ENCODE results near the gene C1orf174.

Gene C1orf174

DNA sequence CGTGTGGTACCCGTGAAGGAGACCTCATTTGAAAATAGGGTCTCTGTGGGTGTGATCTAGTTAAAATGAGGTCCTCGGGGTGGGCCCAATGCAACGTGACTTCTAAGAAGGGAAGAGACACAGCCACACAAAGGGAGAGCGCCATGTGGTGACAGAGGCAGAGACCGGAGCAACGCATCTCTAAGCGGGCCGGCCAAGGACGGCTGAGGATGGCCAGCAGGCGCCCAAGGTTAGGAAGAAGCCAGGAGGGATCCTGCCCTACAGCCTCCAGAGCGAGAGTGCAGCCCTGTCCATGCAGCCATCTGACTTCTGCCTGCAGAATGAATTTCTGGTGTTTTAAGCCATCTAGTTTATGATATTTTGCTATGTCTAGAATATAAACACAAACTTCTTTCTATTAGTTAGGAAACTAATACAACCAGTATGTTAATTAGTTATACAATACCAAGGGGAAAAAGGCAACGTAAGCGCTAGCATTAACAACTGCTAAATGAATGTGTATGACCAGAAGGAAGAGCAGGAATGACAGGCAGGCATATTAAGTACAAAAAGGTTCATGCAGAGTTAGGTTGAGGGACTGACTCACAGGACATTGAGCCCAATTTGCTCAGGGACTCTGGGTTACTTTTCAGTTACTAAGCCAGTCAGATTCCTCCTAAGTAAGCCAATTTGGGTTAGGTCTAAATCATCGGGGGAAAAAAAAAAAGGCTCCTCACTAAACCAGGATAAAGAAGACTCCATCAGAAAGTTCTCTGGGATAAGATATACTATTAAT is 47.2 kb downstream of the C1orf174 start:
- no peak overlapping the region for H3K4me3 ChIP-seq (ENCODE audit: low read length)
- DNase-seq (ENCODE audit: low read depth, low spot score): no peak

DNA sequence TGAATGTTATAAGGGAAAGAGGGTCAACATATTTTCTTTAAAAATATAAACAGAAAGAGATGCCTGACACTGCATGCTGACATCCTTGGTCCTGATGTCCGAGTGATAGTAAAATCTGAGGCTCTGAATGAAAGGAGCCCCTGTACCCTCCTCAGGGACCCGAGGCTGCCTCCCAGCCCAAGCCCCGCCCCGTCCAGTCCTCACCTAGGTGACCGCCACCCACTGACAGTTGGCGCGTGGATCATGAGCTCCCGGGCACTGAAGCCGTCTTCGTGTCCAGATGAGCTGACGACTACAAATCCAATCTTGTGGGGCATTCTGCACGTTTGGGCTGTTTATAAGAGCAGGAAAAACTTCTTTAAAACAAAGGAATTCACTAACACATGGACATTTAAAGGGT is 48.0 kb downstream of the C1orf174 start:
- no peak for DNase-seq (ENCODE audit: low read depth, low spot score)
- H3K4me3 ChIP-seq (ENCODE audit: low read length): no peak overlapping the region

DNA sequence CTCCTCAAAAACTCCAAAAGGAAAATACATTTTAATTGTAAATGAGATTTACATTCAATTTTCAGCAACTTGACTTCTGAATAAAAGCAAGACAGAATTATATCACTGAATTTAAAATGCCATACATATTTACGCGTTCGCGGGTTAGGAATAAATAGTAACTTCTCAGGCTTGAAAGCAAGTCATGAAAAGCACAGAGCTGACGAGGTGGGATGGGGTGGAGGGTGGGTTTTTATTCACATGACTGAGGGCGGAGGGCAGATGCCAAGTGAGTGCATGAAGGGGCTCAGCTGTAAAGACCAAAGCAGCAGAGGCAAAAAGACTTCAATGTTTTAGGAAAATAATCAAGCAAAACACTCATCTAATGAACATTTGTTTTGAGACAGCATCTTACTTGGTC is 48.8 kb downstream of the C1orf174 start:
- DNase-seq (ENCODE audit: low read depth, low spot score): no peak
- no peak overlapping the region for H3K4me3 ChIP-seq (ENCODE audit: low read length)

DNA sequence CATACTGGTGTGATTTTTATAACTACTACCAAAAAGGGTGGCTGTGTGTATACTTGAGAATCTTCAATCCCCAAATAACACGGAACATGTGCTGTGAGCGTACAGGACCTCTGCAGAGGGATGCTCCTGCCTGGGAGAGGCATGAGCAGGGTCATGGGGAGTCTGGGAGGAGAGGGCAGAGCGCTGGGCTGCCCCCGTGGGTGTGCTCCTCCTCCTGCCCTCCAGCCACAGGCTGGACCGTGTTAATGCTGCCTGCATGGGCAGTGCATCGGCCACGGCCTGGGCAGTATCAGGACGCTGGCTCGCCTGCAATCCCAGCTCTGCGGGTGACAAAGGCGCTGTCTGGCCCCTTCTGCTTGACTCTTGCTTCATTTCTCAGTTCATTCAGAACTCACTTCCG is 49.2 kb downstream of the C1orf174 start:
- DNase-seq (ENCODE audit: low read depth, low spot score): no peak
- H3K4me3 ChIP-seq (ENCODE audit: low read length): no peak overlapping the region

DNA sequence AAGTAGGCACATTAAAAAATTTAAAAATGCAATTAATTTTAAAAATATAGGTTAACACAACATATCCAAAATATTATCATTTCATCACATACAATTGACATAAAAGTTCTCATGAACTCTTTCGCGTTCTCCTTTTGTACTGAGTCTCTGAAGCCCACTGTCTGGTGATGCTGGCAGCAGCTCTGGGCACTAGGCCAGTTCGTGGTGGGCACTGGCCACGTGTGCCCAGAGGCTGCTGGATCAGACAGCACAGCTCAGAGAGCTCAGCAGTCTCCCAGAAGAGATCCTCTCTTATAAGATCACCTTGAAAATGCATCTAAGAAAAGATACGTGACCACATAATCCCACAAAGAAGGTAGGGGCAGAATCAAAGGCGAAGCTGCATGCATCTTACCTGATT is 53.0 kb downstream of the C1orf174 start:
- no peak for DNase-seq (ENCODE audit: low read depth, low spot score)
- H3K4me3 ChIP-seq (ENCODE audit: low read length): no peak overlapping the region

DNA sequence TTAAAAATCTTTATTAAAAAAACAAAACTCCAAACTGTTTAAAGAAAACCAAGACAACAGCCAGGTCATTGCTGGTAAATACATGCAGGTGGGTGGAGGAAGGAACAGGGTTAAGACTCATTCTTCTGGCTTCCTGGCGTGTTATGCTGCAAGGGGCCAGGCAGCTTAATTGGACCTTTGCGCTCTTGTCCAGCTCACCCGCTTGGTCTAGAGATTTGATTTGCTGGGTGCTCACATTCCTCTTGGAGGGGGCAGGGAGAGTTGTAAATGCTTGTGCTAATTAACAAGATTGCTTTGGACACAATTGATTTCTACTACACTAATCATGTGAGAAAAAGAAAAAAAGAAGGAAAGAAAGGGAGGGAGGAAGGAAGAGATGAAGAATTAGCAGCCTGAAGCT is 53.5 kb downstream of the C1orf174 start:
- no peak for DNase-seq (ENCODE audit: low read depth, low spot score)
- H3K4me3 ChIP-seq (ENCODE audit: low read length): no peak overlapping the region

DNA sequence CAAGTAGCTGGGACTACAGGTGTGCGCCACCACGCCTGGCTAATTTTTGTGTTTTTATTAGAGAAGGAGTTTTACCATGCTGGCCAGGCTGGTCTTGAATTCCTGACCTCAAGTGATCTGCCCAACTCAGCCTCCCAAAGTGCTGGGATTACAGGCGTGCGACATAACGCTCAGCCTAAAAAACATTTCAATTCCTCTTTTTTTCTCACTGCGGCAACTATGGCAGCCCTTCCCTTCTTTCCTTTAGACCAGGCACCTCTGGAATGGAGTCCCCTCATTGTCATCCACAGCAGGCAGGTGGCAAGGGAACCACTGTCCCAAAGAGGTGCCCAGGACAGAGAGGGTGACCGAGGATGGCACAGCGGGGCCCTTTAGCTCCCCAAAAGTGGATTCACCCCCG is 57.2 kb downstream of the C1orf174 start:
- H3K4me3 ChIP-seq (ENCODE audit: low read length): no peak overlapping the region
- DNase-seq (ENCODE audit: low read depth, low spot score): no peak

DNA sequence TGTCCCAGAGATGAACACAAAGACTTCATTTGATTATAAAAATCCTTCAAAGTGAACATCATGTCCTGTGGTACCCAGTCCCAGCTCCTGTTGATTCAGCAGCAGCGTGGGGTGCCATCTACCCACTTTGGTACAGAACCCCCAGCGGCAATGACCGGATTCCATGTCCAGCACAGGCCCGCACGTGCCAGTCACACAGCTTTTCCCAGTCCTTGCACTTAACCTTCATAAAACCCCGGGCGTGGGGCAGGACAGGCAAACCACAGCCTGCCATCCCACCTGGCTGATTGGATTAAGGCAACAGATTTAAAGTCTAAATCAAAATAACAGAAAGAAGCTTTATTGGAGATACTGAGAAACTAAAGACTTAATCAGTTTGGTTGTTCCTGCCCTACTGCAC is 58.6 kb downstream of the C1orf174 start:
- no peak overlapping the region for H3K4me3 ChIP-seq (ENCODE audit: low read length)
- no peak for DNase-seq (ENCODE audit: low read depth, low spot score)

Measured in Jurkat, Clone E6-1 (cell line).